Parathyroid adenoma (tissue), 2 donors: ENCODE data around the gene H2AZ2.

Experiments
- H2AFZ ChIP-seq: fragments of 300-600 bp; sonication (generic); one replicate; pipeline ENCODE4 v1.7.0; 2017; ENCODE audit warnings: antibody characterized with exemption, mild to moderate bottlenecking
- H3K27ac ChIP-seq: fragments of 300-600 bp; sonication (generic); one replicate; pipeline ENCODE4 v1.7.0; 2017
- H3K27me3 ChIP-seq: fragments of 300-600 bp; sonication (generic); one replicate; pipeline ENCODE4 v1.7.0; 2017; ENCODE audit warnings: low read length; ENCODE audit not compliant: control insufficient read depth, insufficient read depth
- H3K36me3 ChIP-seq: fragments of 300-600 bp; sonication (generic); one replicate; pipeline ENCODE4 v1.7.0; 2017; ENCODE audit warnings: low read length; ENCODE audit not compliant: control insufficient read depth, insufficient read depth
- H3K4me1 ChIP-seq: fragments of 300-600 bp; sonication (generic); one replicate; pipeline ENCODE4 v1.7.0; 2017; ENCODE audit warnings: control low read depth
- H3K4me2 ChIP-seq: fragments of 300-600 bp; sonication (generic); one replicate; pipeline ENCODE4 v1.7.0; 2017; ENCODE audit warnings: low read length
- H3K4me3 ChIP-seq: fragments of 300-600 bp; sonication (generic); one replicate; pipeline ENCODE4 v1.7.0; 2017; ENCODE audit warnings: low read depth, low read length
- H3K79me2 ChIP-seq: fragments of 300-600 bp; sonication (generic); one replicate; pipeline ENCODE4 v1.7.0; 2017; ENCODE audit warnings: control low read depth
- H3K9ac ChIP-seq: fragments of 300-600 bp; sonication (generic); one replicate; pipeline ENCODE4 v1.7.0; 2017; ENCODE audit warnings: mild to moderate bottlenecking
- H3K9me3 ChIP-seq: fragments of 300-600 bp; sonication (generic); one replicate; pipeline ENCODE4 v1.7.0; 2017; ENCODE audit warnings: low read length; ENCODE audit not compliant: control insufficient read depth
- CTCF ChIP-seq: fragments of 300-600 bp; sonication (generic); IDR thresholded peaks from one replicate; pipeline ENCODE4 v1.7.0; 2017; ENCODE audit warnings: antibody characterized with exemption, mild to moderate bottlenecking
- donor health status: primary hyperparathyroidism.

The H2AZ2 gene

GRCh38 chr7:44891791-44892190 is 43.9 kb upstream of the H2AZ2 start:
- H3K36me3 ChIP-seq, result no peaks in the 10 kb centered on the region
- H3K4me3 ChIP-seq, result no peak overlapping the region
- peaks cover 18% of the 10 kb centered on the region for H3K79me2 ChIP-seq
- H3K27me3 ChIP-seq, result no peaks in the 10 kb centered on the region
- no peak overlapping the region for H3K27ac ChIP-seq
- no peak overlapping the region for H3K4me2 ChIP-seq
- H2AFZ ChIP-seq, result no peak overlapping the region
- no peaks in the 10 kb centered on the region for H3K9me3 ChIP-seq
- no peak for TF ChIP-seq CTCF
- no peaks in the 10 kb centered on the region for H3K4me1 ChIP-seq
- H3K9ac ChIP-seq, result no peak overlapping the region

GRCh38 chr7:44891372-44891771 is 43.5 kb upstream of the H2AZ2 start:
- TF ChIP-seq CTCF, result no peak
- H3K9me3 ChIP-seq, result no peaks in the 10 kb centered on the region
- peaks cover 18% of the 10 kb centered on the region for H3K79me2 ChIP-seq
- no peak overlapping the region for H3K4me3 ChIP-seq
- H3K36me3 ChIP-seq, result no peaks in the 10 kb centered on the region
- no peaks in the 10 kb centered on the region for H3K27me3 ChIP-seq
- no peaks in the 10 kb centered on the region for H3K4me1 ChIP-seq
- no peak overlapping the region for H3K9ac ChIP-seq
- H3K4me2 ChIP-seq, result no peak overlapping the region
- H3K27ac ChIP-seq, result no peak overlapping the region
- H2AFZ ChIP-seq, result no peak overlapping the region

GRCh38 chr7:44889086-44889781 is 41.3 kb upstream of the H2AZ2 start:
- H3K4me2 ChIP-seq, result no peak overlapping the region
- H3K4me3 ChIP-seq, result no peak overlapping the region
- no peak for TF ChIP-seq CTCF
- no peak overlapping the region for H3K9ac ChIP-seq
- H3K79me2 ChIP-seq, result peaks cover 11% of the 10 kb centered on the region
- no peaks in the 10 kb centered on the region for H3K27me3 ChIP-seq
- no peak overlapping the region for H3K27ac ChIP-seq
- H3K4me1 ChIP-seq, result peaks cover 3% of the 10 kb centered on the region
- H3K9me3 ChIP-seq, result no peaks in the 10 kb centered on the region
- H2AFZ ChIP-seq, result no peak overlapping the region
- H3K36me3 ChIP-seq, result no peaks in the 10 kb centered on the region

GRCh38 chr7:44887293-44887692 is 39.4 kb upstream of the H2AZ2 start:
- peaks cover 18% of the 10 kb centered on the region for H3K4me1 ChIP-seq
- H3K9me3 ChIP-seq, result no peaks in the 10 kb centered on the region
- H3K36me3 ChIP-seq, result no peaks in the 10 kb centered on the region
- H3K4me3 ChIP-seq, result no peak overlapping the region
- H3K9ac ChIP-seq, result no peak overlapping the region
- H3K27me3 ChIP-seq, result no peaks in the 10 kb centered on the region
- H2AFZ ChIP-seq, result no peak overlapping the region
- H3K79me2 ChIP-seq, result peaks cover 11% of the 10 kb centered on the region
- H3K27ac ChIP-seq, result no peak overlapping the region
- TF ChIP-seq CTCF, result no peak
- no peak overlapping the region for H3K4me2 ChIP-seq
